Panc1 (cell line): Measurements from ENCODE around the gene SEBOX.

Source experiments
- CTCF ChIP-seq: fragments of 450-650 bp; IDR thresholded peaks from 2 replicates; pipeline ENCODE4 v1.5.1; 2017; ENCODE audit warnings: mild to moderate bottlenecking
- POLR2AphosphoS5 ChIP-seq: IDR thresholded peaks from 2 replicates; pipeline ENCODE4 v1.6.1; 2012; ENCODE audit warnings: mild to moderate bottlenecking, low read depth, low read length, moderate library complexity
- REST ChIP-seq, 2 experiments: IDR thresholded peaks; 2 replicates each; pipeline ENCODE4 v1.6.1; 2011 to 2012; ENCODE audit warnings: low read depth in 2 of 2, control low read depth in 1 of 2, low read length in 1 of 2, mild to moderate bottlenecking in 1 of 2, moderate library complexity in 1 of 2; ENCODE audit not compliant: insufficient read depth in 1 of 2
- SIN3A ChIP-seq: IDR thresholded peaks from 2 replicates; pipeline ENCODE4 v1.6.1; 2012; ENCODE audit warnings: low read depth, mild to moderate bottlenecking, low read length, moderate library complexity, borderline replicate concordance; ENCODE audit not compliant: insufficient read depth
- TCF7L2 ChIP-seq: IDR thresholded peaks from 2 replicates; pipeline ENCODE4 v1.6.1; 2011; ENCODE audit warnings: mild to moderate bottlenecking, low read depth, low read length, inconsistent platforms

- TF ChIP-seq CTCF (no peak), SIN3A (no peak), TCF7L2 (no peak), POLR2AphosphoS5 (no peak), REST (IDR thresholded peaks at IDR 0.05; ENCODE audit: insufficient read depth in 1 of 2, low read depth in 2 of 2, low read length in 1 of 2) (no peak)
Measured at GRCh38 chr17:28344011-28344410, 21.0 kb downstream of the SEBOX start.
